ENCODE measurements around the gene MPO. TPM values are rescaled to one million over a fixed set of nuclear protein-coding genes. Genes with fewer than 3 reads are reported as not detected.
A peak's percentile ranks its signal among the peaks of the same experiment; 100 is the strongest.

Gene MPO
- total and polyA plus RNA-seq, 10 of the 15 experiments (the other 5 are each of a cell fraction or from before 2014, with no cell fraction given) = 0.06 to 0.49 (median 0.14) TPM

DNA sequence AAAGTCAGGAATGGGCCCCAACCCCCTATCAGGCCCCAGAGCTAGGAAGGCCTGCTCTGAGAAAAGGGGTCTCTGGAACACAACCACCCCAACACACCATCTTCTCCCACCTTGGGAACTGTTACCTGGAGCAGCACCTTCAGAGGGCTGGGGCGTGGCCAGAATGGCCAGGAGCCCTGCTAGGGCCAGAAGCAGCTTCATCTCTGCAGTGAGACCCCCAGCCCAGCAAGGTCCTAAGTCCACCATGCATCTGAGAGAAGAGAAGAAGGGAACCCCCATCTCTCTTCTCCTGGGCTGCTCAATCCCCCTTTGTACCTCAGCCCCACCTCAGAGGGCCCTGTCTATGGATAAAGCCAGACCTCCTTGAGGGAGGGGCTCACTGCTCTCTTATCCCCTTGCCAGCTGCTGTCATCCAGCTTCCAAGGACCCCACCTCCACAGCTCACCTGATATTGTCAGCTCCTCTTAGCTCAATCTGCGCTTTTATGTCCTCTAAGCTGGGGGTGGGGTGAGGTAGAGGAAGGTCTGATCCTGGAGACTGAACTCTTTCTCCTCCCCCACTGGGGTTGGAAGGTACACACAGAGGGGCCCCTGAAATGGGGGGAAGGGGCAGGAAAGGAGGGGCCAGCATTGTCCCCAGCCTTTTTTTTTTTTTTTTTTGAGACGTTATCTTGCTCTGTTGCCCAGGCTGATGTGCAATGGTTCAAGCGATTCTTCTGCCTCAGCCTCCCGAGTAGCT is at the start of gene MPO (continued):
- no peak for TF ChIP-seq GABPA (IDR thresholded peaks at IDR 0.05; ENCODE audit: low read depth)
- no peak for TF ChIP-seq ZZZ3 (IDR thresholded peaks at IDR 0.05; ENCODE audit: control insufficient read depth, insufficient read length, low read depth)
- no peak for TF ChIP-seq LARP7 (IDR thresholded peaks at IDR 0.05)
- no peak for TF ChIP-seq CREB1 (IDR thresholded peaks at IDR 0.05; ENCODE audit: low read depth)
- no peak for TF ChIP-seq ZNF24 (IDR thresholded peaks at IDR 0.05)
- TF ChIP-seq, protein P1, sequence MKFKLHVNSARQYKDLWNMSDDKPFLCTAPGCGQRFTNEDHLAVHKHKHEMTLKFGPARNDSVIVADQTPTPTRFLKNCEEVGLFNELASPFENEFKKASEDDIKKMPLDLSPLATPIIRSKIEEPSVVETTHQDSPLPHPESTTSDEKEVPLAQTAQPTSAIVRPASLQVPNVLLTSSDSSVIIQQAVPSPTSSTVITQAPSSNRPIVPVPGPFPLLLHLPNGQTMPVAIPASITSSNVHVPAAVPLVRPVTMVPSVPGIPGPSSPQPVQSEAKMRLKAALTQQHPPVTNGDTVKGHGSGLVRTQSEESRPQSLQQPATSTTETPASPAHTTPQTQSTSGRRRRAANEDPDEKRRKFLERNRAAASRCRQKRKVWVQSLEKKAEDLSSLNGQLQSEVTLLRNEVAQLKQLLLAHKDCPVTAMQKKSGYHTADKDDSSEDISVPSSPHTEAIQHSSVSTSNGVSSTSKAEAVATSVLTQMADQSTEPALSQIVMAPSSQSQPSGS (IDR thresholded peaks at IDR 0.05; ENCODE audit: low read length) = no peak
- TF ChIP-seq MTA3 (IDR thresholded peaks at IDR 0.05; ENCODE audit: borderline replicate concordance, low read length) = no peak
- TF ChIP-seq SMARCA5 (IDR thresholded peaks at IDR 0.05) = no peak
- no peak for TF ChIP-seq FOXM1 (IDR thresholded peaks at IDR 0.05; ENCODE audit: low read depth, low read length)

DNA sequence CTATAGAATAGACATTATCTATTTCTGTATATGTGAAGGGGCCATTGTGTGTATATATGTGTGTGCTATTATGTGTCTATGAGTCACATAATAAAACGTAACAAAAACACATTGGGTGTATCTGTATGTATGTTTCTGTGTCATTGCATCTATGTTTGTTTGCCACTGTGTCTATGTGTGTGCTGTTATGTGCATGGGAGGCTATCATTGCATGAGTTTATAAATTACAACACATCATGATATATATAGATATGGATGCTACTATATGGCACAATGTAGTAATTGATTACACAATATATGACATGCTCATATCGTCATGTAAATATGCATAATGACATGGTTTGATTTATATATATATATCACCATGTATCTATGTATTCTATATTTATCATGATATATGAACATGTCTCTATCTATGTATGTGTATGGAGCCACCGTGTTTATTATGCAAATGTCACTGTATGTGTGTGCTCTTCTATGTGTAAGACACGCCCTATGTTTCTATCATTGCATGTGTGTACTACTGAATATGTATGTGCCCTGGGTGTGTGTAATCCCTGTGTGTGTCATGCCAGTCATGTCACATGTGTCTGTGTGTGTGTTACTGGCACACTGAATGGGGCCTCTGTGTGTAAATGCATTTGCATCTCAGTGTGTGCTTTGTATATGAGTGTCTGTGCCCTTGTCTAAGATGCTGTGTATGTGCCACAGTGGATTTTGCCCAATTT is 49.2 kb upstream of the MPO start:
- TSS peak; percentile 75 for BruUV-seq (replicated peaks)
- H3K4me2 ChIP-seq (ENCODE audit: control insufficient read depth, insufficient read depth) = peak overlapping the region; percentile 44
- DNase-seq (ENCODE audit: low read depth, low spot score) (peak; percentile 85), ATAC-seq (peak; percentile 3), FAIRE-seq (peak; percentile 59)
- intact Hi-C loops (cut with micrococcal nuclease; ENCODE audit: unreplicated experiment) (loop anchor here (1.0 kb wide), 2 partner anchors 14 to 22 kb away; partner anchors contain the start of gene SUPT4H1), in situ Hi-C loops (cut with MboI) (loop anchor here (10.0 kb wide), 1 partner anchor 1505 kb away; no protein-coding TSS in a partner anchor)
- H3K79me2 ChIP-seq (ENCODE audit: control insufficient read depth, insufficient read depth, low read length) = peaks cover 64% of the 10 kb centered on the region
- H2AFZ ChIP-seq (ENCODE audit: control insufficient read depth, low read depth, low read length) = no peak overlapping the region
- SMC1A ChIA-PET (ENCODE audit: uncharacterized antibody, unreplicated experiment) = interaction anchor here (8.6 kb wide), 1 partner anchor 14 kb away, joined by 143 read pairs; no protein-coding TSS in a partner anchor
- POLR2A ChIA-PET = interaction anchor here (0.8 to 18.5 kb wide), 3 partner anchors 9 to 87 kb away, joined by 6 to 373 read pairs (median 219); partner anchors contain the start of gene RNF43
- peaks cover 6 to 14% of the 10 kb centered on the region in 2 experiments for H3K36me3 ChIP-seq (ENCODE audit: control insufficient read depth in 2 of 2, insufficient read depth in 2 of 2, low read length in 1 of 2)
- peak overlapping the region; percentile 100 for H3K27ac ChIP-seq (ENCODE audit: control insufficient read depth, insufficient read depth)
- H3K9me3 ChIP-seq (replicated peaks; ENCODE audit: control insufficient read depth, insufficient read depth, low read length) = no peaks in the 10 kb centered on the region; the same call in 2 of the 3 replicates
- under 1% methylated on average over 4 of the region's 4 CpGs for WGBS (ENCODE audit: insufficient coverage, insufficient replicate concordance, low lambda C conversion rate, missing lambda C conversion rate)
- no peaks in the 10 kb centered on the region; the same call in 1 of the 2 replicates for H4K20me1 ChIP-seq (ENCODE audit: control insufficient read depth, insufficient read depth)
- RAD21 ChIA-PET (ENCODE audit: unreplicated experiment) = interaction anchor here (4.8 to 18.1 kb wide), 2 partner anchors 13 to 86 kb away, joined by 102 to 323 read pairs; partner anchors contain the start of gene RNF43
- no peaks in the 10 kb centered on the region; a peak in 1 of 4 replicates for H3K27me3 ChIP-seq (replicated peaks in 1 of 2; ENCODE audit: control insufficient read depth in 2 of 2, insufficient read depth in 2 of 2, low read length in 1 of 2)
- peak overlapping the region; percentile 100 for H3K9ac ChIP-seq (ENCODE audit: control insufficient read depth, insufficient read depth, low read length)
- peaks cover 29% of the 10 kb centered on the region for H3K4me1 ChIP-seq (ENCODE audit: control insufficient read depth, insufficient read depth, low read length)
- CTCF ChIA-PET = interaction anchor here (1.7 kb wide), 1 partner anchor 14 kb away, joined by 10 read pairs; no protein-coding TSS in a partner anchor
- peak overlapping the region; percentile 94 for H3K4me3 ChIP-seq
- TF ChIP-seq BCL11A (IDR thresholded peaks at IDR 0.05; ENCODE audit: low read depth, low read length) (no peak; the same call in 1 of the 2 replicates), SREBF2 (IDR thresholded peaks at IDR 0.05; ENCODE audit: low read length) (no peak), FOS (IDR thresholded peaks at IDR 0.05; ENCODE audit: borderline replicate concordance, extremely low read depth, insufficient read length) (no peak), HDAC2 (IDR thresholded peaks at IDR 0.05) (no peak), IRF4 (IDR thresholded peaks at IDR 0.05; ENCODE audit: low read depth, low read length) (no peak), IKZF2 (IDR thresholded peaks at IDR 0.05) (no peak), NFYB (IDR thresholded peaks at IDR 0.05; ENCODE audit: insufficient read depth, low read depth, low read length) (no peak)
- TF ChIP-seq, protein P2, sequence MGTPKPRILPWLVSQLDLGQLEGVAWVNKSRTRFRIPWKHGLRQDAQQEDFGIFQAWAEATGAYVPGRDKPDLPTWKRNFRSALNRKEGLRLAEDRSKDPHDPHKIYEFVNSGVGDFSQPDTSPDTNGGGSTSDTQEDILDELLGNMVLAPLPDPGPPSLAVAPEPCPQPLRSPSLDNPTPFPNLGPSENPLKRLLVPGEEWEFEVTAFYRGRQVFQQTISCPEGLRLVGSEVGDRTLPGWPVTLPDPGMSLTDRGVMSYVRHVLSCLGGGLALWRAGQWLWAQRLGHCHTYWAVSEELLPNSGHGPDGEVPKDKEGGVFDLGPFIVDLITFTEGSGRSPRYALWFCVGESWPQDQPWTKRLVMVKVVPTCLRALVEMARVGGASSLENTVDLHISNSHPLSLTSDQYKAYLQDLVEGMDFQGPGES (IDR thresholded peaks at IDR 0.05) = 0 out of 2 replicates have a peak, but pooled peaks have one; percentile 8
- TF ChIP-seq, protein P3, sequence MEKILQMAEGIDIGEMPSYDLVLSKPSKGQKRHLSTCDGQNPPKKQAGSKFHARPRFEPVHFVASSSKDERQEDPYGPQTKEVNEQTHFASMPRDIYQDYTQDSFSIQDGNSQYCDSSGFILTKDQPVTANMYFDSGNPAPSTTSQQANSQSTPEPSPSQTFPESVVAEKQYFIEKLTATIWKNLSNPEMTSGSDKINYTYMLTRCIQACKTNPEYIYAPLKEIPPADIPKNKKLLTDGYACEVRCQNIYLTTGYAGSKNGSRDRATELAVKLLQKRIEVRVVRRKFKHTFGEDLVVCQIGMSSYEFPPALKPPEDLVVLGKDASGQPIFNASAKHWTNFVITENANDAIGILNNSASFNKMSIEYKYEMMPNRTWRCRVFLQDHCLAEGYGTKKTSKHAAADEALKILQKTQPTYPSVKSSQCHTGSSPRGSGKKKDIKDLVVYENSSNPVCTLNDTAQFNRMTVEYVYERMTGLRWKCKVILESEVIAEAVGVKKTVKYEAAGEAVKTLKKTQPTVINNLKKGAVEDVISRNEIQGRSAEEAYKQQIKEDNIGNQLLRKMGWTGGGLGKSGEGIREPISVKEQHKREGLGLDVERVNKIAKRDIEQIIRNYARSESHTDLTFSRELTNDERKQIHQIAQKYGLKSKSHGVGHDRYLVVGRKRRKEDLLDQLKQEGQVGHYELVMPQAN (conservative IDR thresholded peaks at IDR 0.05) = no peak

Data from GM12878 (cell line).